ENCODE measurements around the gene CD200.

CD200 gene

DNA sequence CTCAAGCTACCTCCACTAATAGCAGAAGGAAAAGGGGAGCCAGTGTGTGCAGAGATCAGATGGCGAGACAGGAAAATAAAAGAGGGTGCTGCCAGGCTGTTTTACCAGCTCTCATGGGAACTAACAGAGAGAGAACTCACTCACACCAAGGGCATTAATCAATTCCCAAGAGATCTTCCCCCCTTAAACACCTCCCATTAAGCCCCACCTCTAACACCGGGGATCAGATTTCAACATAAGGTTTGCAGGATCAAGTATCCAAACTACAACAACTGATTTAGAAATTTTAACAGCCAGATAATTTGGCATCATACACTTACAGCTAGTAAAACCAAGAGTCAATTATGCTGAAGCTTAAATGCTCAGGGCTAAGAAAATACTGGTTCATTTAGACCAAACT lies 18.9 kb downstream of the CD200 start:
- Histone ChIP-seq H3K27me3 (ENCODE audit: insufficient read depth, low read length, poor library complexity, severe bottlenecking) (no peaks in the 10 kb centered on the region), H3K4me2 (ENCODE audit: low read depth, low read length, poor library complexity, severe bottlenecking) (no peak overlapping the region), H3K4me1 (ENCODE audit: insufficient read depth, low read length, poor library complexity, severe bottlenecking) (peaks cover 39% of the 10 kb centered on the region), H3K79me2 (ENCODE audit: insufficient read depth, low read length) (no peaks in the 10 kb centered on the region), H3K9me3 (ENCODE audit: insufficient read depth, low read depth, low read length) (no peaks in the 10 kb centered on the region), H3K4me3 (ENCODE audit: low read length, poor library complexity, severe bottlenecking) (no peak overlapping the region), H4K20me1 (ENCODE audit: insufficient read depth, low read length, poor library complexity, severe bottlenecking) (no peaks in the 10 kb centered on the region), H3K9me2 (replicated peaks; ENCODE audit: low read depth, low read length) (no peaks in the 10 kb centered on the region), H3F3A (ENCODE audit: low read depth) (no peaks in the 10 kb centered on the region), H3K36me3 (ENCODE audit: insufficient read depth, low read length) (peaks cover 36% of the 10 kb centered on the region; the same call in 1 of the 2 replicates), H2AFZ (ENCODE audit: low read length) (no peak overlapping the region), H3K9ac (ENCODE audit: low read depth, low read length, poor library complexity, severe bottlenecking) (no peak overlapping the region)
- TF ChIP-seq, protein P1, sequence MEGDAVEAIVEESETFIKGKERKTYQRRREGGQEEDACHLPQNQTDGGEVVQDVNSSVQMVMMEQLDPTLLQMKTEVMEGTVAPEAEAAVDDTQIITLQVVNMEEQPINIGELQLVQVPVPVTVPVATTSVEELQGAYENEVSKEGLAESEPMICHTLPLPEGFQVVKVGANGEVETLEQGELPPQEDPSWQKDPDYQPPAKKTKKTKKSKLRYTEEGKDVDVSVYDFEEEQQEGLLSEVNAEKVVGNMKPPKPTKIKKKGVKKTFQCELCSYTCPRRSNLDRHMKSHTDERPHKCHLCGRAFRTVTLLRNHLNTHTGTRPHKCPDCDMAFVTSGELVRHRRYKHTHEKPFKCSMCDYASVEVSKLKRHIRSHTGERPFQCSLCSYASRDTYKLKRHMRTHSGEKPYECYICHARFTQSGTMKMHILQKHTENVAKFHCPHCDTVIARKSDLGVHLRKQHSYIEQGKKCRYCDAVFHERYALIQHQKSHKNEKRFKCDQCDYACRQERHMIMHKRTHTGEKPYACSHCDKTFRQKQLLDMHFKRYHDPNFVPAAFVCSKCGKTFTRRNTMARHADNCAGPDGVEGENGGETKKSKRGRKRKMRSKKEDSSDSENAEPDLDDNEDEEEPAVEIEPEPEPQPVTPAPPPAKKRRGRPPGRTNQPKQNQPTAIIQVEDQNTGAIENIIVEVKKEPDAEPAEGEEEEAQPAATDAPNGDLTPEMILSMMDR (conservative IDR thresholded peaks at IDR 0.05; ENCODE audit: low read length): no peak
- no peak for TF ChIP-seq EZH2phosphoT487 (IDR thresholded peaks at IDR 0.05; ENCODE audit: borderline replicate concordance)

DNA sequence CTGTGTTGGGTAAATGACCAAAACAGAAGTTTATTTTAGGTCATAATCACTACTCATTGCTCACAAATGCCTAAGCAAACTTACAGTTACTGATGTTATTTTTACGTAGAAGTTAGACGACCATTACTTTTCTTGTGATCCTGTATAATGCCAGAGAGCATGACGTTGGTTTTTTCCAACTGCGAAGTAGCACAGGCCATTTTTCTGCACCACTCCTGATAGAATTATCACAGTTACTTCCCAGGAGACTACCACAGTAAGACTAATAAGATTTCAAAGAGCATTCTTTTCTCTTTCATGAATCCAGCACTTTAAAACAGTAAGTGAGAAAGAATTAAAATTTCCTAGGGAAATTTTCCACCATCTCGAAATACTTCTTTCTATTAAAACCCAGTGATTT lies 19.8 kb downstream of the CD200 start:
- Histone ChIP-seq H3K4me2 (ENCODE audit: low read depth, low read length, poor library complexity, severe bottlenecking) (no peak overlapping the region), H3K36me3 (ENCODE audit: insufficient read depth, low read length) (peaks cover 32% of the 10 kb centered on the region; the same call in 1 of the 2 replicates), H3K79me2 (ENCODE audit: insufficient read depth, low read length) (no peaks in the 10 kb centered on the region), H3K9ac (ENCODE audit: low read depth, low read length, poor library complexity, severe bottlenecking) (no peak overlapping the region), H3K4me3 (ENCODE audit: low read length, poor library complexity, severe bottlenecking) (no peak overlapping the region), H4K20me1 (ENCODE audit: insufficient read depth, low read length, poor library complexity, severe bottlenecking) (no peaks in the 10 kb centered on the region), H3K4me1 (ENCODE audit: insufficient read depth, low read length, poor library complexity, severe bottlenecking) (peaks cover 32% of the 10 kb centered on the region), H3F3A (ENCODE audit: low read depth) (no peaks in the 10 kb centered on the region), H3K9me3 (ENCODE audit: insufficient read depth, low read depth, low read length) (no peaks in the 10 kb centered on the region), H2AFZ (ENCODE audit: low read length) (no peak overlapping the region), H3K27me3 (ENCODE audit: insufficient read depth, low read length, poor library complexity, severe bottlenecking) (no peaks in the 10 kb centered on the region), H3K9me2 (replicated peaks; ENCODE audit: low read depth, low read length) (no peaks in the 10 kb centered on the region)
- no peak for TF ChIP-seq EZH2phosphoT487 (IDR thresholded peaks at IDR 0.05; ENCODE audit: borderline replicate concordance)
- TF ChIP-seq, protein P1 (conservative IDR thresholded peaks at IDR 0.05; ENCODE audit: low read length): no peak

DNA sequence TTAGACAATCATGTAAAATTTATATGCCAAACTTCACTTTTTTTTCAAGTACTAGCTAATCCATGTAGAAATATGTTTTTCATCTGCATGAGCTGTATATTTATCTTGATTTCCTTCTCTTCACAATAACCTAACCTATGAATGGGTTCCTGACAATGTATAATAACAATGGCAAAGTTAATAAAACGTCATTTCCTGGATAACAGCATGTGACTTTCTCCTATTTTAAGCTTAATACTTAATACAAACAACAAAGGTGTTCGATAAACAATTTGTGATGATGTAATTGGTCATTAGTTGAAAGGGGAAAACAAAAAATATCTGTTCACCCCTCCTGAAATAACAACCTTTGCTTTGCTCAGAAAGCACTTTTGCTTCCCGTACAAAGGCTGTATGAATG lies 20.4 kb downstream of the CD200 start:
- no peaks in the 10 kb centered on the region for H3K9me2 ChIP-seq (replicated peaks; ENCODE audit: low read depth, low read length)
- TF ChIP-seq, protein P1 (conservative IDR thresholded peaks at IDR 0.05; ENCODE audit: low read length): no peak
- no peak for TF ChIP-seq EZH2phosphoT487 (IDR thresholded peaks at IDR 0.05; ENCODE audit: borderline replicate concordance)
- no peak overlapping the region for H3K4me3 ChIP-seq (ENCODE audit: low read length, poor library complexity, severe bottlenecking)
- peaks cover 26% of the 10 kb centered on the region; the same call in 1 of the 2 replicates for H3K36me3 ChIP-seq (ENCODE audit: insufficient read depth, low read length)
- no peak overlapping the region for H3K4me2 ChIP-seq (ENCODE audit: low read depth, low read length, poor library complexity, severe bottlenecking)
- H3F3A ChIP-seq (ENCODE audit: low read depth): no peaks in the 10 kb centered on the region
- H2AFZ ChIP-seq (ENCODE audit: low read length): no peak overlapping the region
- peaks cover 32% of the 10 kb centered on the region for H3K4me1 ChIP-seq (ENCODE audit: insufficient read depth, low read length, poor library complexity, severe bottlenecking)
- H3K79me2 ChIP-seq (ENCODE audit: insufficient read depth, low read length): no peaks in the 10 kb centered on the region
- H4K20me1 ChIP-seq (ENCODE audit: insufficient read depth, low read length, poor library complexity, severe bottlenecking): no peaks in the 10 kb centered on the region
- H3K9me3 ChIP-seq (ENCODE audit: insufficient read depth, low read depth, low read length): no peaks in the 10 kb centered on the region
- H3K9ac ChIP-seq (ENCODE audit: low read depth, low read length, poor library complexity, severe bottlenecking): no peak overlapping the region
- H3K27me3 ChIP-seq (ENCODE audit: insufficient read depth, low read length, poor library complexity, severe bottlenecking): no peaks in the 10 kb centered on the region

All from Loucy (cell line).